ENCODE measurements around the gene HLA-G. TPM values are rescaled to one million over a fixed set of nuclear protein-coding genes. Genes with fewer than 3 reads are reported as not detected.

HLA-G gene
- polyA plus RNA-seq, 1 donor (not counting 4 experiments of a cell fraction or from before 2014, with no cell fraction given): 0.84 TPM

DNA sequence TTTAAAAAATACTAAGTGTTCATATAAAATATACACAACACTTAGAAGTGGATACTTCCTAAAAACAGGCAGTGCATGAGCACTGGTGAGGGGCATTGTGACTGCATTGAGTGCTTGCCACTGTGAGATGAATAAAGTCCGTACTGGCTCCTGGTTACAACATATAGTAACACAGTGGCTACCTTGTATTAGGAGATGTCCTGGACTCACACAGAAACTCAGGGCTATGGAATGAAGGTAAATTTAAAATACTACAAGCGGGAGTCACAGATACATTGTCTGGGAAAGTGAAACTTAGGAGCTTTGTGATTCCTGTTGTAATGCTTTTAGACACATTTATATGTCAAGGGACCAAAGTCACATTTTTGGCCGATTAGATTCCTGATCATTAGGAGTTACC, 36.5 kb upstream of the HLA-G start:
- dilution Hi-C loops (cut with MboI; ENCODE audit: extremely low pct_ligation_motif_present, low sequenced_read_pairs): no loop called here
- Histone ChIP-seq H3K4me2 (ENCODE audit: control insufficient read depth, extremely low read depth, insufficient read depth, low read depth, low read length) (peak overlapping the region; percentile 90), H3K27me3 (ENCODE audit: control insufficient read depth, extremely low read depth, insufficient read depth, low read length) (no peaks in the 10 kb centered on the region), H2AFZ (ENCODE audit: control insufficient read depth, low read length) (no peak overlapping the region), H4K20me1 (ENCODE audit: control insufficient read depth, extremely low read depth, insufficient read depth, low read length) (no peaks in the 10 kb centered on the region), H3K9me3 (ENCODE audit: control insufficient read depth, low read depth, low read length) (no peaks in the 10 kb centered on the region), H3K79me2 (ENCODE audit: control insufficient read depth, insufficient read depth, low read length) (peaks cover 7% of the 10 kb centered on the region), H3K9ac (ENCODE audit: control insufficient read depth, extremely low read depth, insufficient read depth, low read length) (peak overlapping the region; percentile 95), H3K4me3 (ENCODE audit: control insufficient read depth in 2 of 3, extremely low read depth in 1 of 3, insufficient read depth in 2 of 3, low read depth in 1 of 3, low read length in 3 of 3) (peak overlapping the region; percentile 66 to 82 (median 82)), H3K4me1 (ENCODE audit: control insufficient read depth, extremely low read depth, insufficient read depth, low read length) (peaks cover 18% of the 10 kb centered on the region), H3K9me1 (ENCODE audit: control insufficient read depth, extremely low read depth, insufficient read depth, low read length) (no peaks in the 10 kb centered on the region), H3K36me3 (ENCODE audit: control insufficient read depth in 2 of 2, extremely low read depth in 1 of 2, insufficient read depth in 2 of 2, low read length in 2 of 2) (peaks cover 0 to 2% of the 10 kb centered on the region in 2 experiments), H3K27ac (ENCODE audit: control insufficient read depth, insufficient read depth, low read length) (peak overlapping the region; percentile 98)
- TF ChIP-seq EZH2 (IDR thresholded peaks at IDR 0.05; ENCODE audit: low read length): no peak
- no peak for TF ChIP-seq CTCF (optimal IDR thresholded peaks at IDR 0.05 in 1 of 3, IDR thresholded peaks at IDR 0.05 in 1 of 3, conservative IDR thresholded peaks at IDR 0.05 in 1 of 3; ENCODE audit: extremely low read depth in 1 of 3, insufficient read depth in 2 of 3, low read length in 3 of 3)
- no peak for FAIRE-seq
- DNase-seq (ENCODE audit: low read depth, low spot score): no peak

DNA sequence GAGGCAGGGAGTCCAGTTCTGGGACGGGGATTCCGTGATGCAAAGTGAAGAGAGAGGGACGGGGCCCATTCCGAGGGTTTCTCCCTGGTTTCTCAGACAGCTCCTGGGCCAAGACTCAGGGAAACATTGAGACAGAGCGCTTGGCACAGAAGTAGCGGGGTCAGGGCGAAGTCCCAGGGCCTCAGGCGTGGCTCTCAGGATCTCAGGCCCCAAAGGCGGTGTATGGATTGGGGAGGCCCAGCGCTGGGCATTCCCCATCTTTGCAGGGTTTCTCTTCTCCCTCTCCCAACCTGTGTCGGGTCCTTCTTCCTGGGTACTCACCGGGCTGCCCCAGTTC, 35.9 kb upstream of the HLA-G start:
- H3K4me2 ChIP-seq (ENCODE audit: control insufficient read depth, extremely low read depth, insufficient read depth, low read depth, low read length): peak overlapping the region; percentile 90
- dilution Hi-C loops (cut with MboI; ENCODE audit: extremely low pct_ligation_motif_present, low sequenced_read_pairs): no loop called here
- H3K36me3 ChIP-seq (ENCODE audit: control insufficient read depth in 2 of 2, extremely low read depth in 1 of 2, insufficient read depth in 2 of 2, low read length in 2 of 2): peaks cover 0 to 2% of the 10 kb centered on the region in 2 experiments
- peak overlapping the region; percentile 66 to 82 (median 82) for H3K4me3 ChIP-seq (ENCODE audit: control insufficient read depth in 2 of 3, extremely low read depth in 1 of 3, insufficient read depth in 2 of 3, low read depth in 1 of 3, low read length in 3 of 3)
- H3K9me3 ChIP-seq (ENCODE audit: control insufficient read depth, low read depth, low read length): no peaks in the 10 kb centered on the region
- TF ChIP-seq EZH2 (IDR thresholded peaks at IDR 0.05; ENCODE audit: low read length) (no peak), CTCF (optimal IDR thresholded peaks at IDR 0.05 in 1 of 3, IDR thresholded peaks at IDR 0.05 in 1 of 3, conservative IDR thresholded peaks at IDR 0.05 in 1 of 3; ENCODE audit: extremely low read depth in 1 of 3, insufficient read depth in 2 of 3, low read length in 3 of 3) (no peak)
- H3K9me1 ChIP-seq (ENCODE audit: control insufficient read depth, extremely low read depth, insufficient read depth, low read length): no peaks in the 10 kb centered on the region
- H3K9ac ChIP-seq (ENCODE audit: control insufficient read depth, extremely low read depth, insufficient read depth, low read length): peak overlapping the region; percentile 95
- peak overlapping the region; percentile 98 for H3K27ac ChIP-seq (ENCODE audit: control insufficient read depth, insufficient read depth, low read length)
- H3K4me1 ChIP-seq (ENCODE audit: control insufficient read depth, extremely low read depth, insufficient read depth, low read length): peaks cover 22% of the 10 kb centered on the region
- no peaks in the 10 kb centered on the region for H4K20me1 ChIP-seq (ENCODE audit: control insufficient read depth, extremely low read depth, insufficient read depth, low read length)
- DNase-seq (ENCODE audit: low read depth, low spot score) (no peak), FAIRE-seq (no peak)
- H3K79me2 ChIP-seq (ENCODE audit: control insufficient read depth, insufficient read depth, low read length): peaks cover 7% of the 10 kb centered on the region
- no peak overlapping the region for H2AFZ ChIP-seq (ENCODE audit: control insufficient read depth, low read length)
- no peaks in the 10 kb centered on the region for H3K27me3 ChIP-seq (ENCODE audit: control insufficient read depth, extremely low read depth, insufficient read depth, low read length)
